ENCODE measurements around the gene RPL37A.

DNA sequence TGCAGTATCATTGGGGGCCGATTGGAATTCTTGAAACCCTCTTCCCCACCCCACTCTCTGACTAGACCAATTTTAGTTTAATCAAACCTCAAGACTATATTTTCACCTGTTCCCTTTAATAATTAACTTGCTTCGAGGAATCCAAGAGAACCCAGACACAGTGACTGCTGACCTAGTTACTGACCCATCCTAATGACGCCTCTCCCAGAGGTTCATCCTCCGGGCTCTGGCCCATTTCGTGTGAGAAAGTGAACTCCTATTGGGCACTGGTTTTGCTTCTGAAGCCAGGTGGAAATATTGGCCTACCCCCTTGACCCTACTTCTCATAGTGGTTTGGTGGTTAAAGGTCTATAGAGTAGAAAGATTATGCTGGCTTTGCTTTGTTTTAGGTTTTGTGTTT, 39.9 kb downstream of the RPL37A start:
- TF ChIP-seq POLR2A (IDR thresholded peaks at IDR 0.05), result no peak
- TF ChIP-seq, protein P1, sequence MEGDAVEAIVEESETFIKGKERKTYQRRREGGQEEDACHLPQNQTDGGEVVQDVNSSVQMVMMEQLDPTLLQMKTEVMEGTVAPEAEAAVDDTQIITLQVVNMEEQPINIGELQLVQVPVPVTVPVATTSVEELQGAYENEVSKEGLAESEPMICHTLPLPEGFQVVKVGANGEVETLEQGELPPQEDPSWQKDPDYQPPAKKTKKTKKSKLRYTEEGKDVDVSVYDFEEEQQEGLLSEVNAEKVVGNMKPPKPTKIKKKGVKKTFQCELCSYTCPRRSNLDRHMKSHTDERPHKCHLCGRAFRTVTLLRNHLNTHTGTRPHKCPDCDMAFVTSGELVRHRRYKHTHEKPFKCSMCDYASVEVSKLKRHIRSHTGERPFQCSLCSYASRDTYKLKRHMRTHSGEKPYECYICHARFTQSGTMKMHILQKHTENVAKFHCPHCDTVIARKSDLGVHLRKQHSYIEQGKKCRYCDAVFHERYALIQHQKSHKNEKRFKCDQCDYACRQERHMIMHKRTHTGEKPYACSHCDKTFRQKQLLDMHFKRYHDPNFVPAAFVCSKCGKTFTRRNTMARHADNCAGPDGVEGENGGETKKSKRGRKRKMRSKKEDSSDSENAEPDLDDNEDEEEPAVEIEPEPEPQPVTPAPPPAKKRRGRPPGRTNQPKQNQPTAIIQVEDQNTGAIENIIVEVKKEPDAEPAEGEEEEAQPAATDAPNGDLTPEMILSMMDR (IDR thresholded peaks at IDR 0.05), result no peak

Measured in adrenal gland (tissue), 5 donors.